Measurements from ENCODE around the gene TBC1D22B. TPM values are rescaled to one million over a fixed set of nuclear protein-coding genes. Genes with fewer than 3 reads are reported as not detected.

Gene TBC1D22B
- total and polyA plus RNA-seq, 2 experiments from 2014 or later = 9.1 to 19.9 TPM

DNA sequence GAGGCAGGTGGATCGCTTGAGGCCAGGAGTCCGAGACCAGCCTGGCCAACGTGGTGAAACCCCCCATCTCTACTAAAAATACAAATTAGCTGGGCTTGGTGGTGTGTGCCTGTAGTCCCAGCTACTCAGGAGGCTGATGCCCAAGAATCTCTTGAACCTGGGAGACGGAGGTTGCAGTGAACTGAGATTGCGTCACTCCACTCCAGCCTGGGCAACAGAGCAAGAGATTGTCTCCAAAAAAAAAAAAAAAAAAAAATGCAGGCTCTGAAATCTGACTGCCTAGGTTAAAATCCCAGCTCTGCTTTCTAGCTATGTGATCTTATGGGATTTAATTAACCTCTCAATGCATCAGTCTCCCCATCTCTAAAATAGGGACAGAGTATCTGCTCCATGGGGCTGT lies 3.6 kb downstream of the TBC1D22B start:
- no peaks in the 10 kb centered on the region for H3K9me2 ChIP-seq (ENCODE audit: insufficient read depth)
- no peak for TF ChIP-seq ZNF114 (CRISPR knock-in tag; IDR thresholded peaks at IDR 0.05)
- no peak for TF ChIP-seq NANOG (IDR thresholded peaks at IDR 0.05; ENCODE audit: borderline replicate concordance)
- no peak for TF ChIP-seq POLR2AphosphoS5 (IDR thresholded peaks at IDR 0.05; ENCODE audit: low read depth)
- TF ChIP-seq, protein P1, sequence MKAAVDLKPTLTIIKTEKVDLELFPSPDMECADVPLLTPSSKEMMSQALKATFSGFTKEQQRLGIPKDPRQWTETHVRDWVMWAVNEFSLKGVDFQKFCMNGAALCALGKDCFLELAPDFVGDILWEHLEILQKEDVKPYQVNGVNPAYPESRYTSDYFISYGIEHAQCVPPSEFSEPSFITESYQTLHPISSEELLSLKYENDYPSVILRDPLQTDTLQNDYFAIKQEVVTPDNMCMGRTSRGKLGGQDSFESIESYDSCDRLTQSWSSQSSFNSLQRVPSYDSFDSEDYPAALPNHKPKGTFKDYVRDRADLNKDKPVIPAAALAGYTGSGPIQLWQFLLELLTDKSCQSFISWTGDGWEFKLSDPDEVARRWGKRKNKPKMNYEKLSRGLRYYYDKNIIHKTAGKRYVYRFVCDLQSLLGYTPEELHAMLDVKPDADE (IDR thresholded peaks at IDR 0.05) = no peak
- no peak for TF ChIP-seq JUNB (IDR thresholded peaks at IDR 0.05; ENCODE audit: unreplicated experiment)
- no peak for TF ChIP-seq ZNF331 (CRISPR knock-in tag; IDR thresholded peaks at IDR 0.05; ENCODE audit: low read depth)
- TF ChIP-seq, protein P2, sequence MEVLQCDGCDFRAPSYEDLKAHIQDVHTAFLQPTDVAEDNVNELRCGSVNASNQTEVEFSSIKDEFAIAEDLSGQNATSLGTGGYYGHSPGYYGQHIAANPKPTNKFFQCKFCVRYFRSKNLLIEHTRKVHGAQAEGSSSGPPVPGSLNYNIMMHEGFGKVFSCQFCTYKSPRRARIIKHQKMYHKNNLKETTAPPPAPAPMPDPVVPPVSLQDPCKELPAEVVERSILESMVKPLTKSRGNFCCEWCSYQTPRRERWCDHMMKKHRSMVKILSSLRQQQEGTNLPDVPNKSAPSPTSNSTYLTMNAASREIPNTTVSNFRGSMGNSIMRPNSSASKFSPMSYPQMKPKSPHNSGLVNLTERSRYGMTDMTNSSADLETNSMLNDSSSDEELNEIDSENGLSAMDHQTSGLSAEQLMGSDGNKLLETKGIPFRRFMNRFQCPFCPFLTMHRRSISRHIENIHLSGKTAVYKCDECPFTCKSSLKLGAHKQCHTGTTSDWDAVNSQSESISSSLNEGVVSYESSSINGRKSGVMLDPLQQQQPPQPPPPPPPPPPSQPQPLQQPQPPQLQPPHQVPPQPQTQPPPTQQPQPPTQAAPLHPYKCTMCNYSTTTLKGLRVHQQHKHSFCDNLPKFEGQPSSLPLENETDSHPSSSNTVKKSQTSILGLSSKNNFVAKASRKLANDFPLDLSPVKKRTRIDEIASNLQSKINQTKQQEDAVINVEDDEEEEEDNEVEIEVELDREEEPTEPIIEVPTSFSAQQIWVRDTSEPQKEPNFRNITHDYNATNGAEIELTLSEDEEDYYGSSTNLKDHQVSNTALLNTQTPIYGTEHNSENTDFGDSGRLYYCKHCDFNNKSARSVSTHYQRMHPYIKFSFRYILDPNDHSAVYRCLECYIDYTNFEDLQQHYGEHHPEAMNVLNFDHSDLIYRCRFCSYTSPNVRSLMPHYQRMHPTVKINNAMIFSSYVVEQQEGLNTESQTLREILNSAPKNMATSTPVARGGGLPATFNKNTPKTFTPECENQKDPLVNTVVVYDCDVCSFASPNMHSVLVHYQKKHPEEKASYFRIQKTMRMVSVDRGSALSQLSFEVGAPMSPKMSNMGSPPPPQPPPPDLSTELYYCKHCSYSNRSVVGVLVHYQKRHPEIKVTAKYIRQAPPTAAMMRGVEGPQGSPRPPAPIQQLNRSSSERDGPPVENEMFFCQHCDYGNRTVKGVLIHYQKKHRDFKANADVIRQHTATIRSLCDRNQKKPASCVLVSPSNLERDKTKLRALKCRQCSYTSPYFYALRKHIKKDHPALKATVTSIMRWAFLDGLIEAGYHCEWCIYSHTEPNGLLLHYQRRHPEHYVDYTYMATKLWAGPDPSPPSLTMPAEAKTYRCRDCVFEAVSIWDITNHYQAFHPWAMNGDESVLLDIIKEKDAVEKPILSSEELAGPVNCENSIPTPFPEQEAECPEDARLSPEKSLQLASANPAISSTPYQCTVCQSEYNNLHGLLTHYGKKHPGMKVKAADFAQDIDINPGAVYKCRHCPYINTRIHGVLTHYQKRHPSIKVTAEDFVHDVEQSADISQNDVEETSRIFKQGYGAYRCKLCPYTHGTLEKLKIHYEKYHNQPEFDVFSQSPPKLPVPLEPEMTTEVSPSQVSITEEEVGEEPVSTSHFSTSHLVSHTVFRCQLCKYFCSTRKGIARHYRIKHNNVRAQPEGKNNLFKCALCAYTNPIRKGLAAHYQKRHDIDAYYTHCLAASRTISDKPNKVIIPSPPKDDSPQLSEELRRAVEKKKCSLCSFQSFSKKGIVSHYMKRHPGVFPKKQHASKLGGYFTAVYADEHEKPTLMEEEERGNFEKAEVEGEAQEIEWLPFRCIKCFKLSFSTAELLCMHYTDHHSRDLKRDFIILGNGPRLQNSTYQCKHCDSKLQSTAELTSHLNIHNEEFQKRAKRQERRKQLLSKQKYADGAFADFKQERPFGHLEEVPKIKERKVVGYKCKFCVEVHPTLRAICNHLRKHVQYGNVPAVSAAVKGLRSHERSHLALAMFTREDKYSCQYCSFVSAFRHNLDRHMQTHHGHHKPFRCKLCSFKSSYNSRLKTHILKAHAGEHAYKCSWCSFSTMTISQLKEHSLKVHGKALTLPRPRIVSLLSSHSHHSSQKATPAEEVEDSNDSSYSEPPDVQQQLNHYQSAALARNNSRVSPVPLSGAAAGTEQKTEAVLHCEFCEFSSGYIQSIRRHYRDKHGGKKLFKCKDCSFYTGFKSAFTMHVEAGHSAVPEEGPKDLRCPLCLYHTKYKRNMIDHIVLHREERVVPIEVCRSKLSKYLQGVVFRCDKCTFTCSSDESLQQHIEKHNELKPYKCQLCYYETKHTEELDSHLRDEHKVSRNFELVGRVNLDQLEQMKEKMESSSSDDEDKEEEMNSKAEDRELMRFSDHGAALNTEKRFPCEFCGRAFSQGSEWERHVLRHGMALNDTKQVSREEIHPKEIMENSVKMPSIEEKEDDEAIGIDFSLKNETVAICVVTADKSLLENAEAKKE (CRISPR knock-in tag; IDR thresholded peaks at IDR 0.05) = no peak
- TF ChIP-seq, protein P3, sequence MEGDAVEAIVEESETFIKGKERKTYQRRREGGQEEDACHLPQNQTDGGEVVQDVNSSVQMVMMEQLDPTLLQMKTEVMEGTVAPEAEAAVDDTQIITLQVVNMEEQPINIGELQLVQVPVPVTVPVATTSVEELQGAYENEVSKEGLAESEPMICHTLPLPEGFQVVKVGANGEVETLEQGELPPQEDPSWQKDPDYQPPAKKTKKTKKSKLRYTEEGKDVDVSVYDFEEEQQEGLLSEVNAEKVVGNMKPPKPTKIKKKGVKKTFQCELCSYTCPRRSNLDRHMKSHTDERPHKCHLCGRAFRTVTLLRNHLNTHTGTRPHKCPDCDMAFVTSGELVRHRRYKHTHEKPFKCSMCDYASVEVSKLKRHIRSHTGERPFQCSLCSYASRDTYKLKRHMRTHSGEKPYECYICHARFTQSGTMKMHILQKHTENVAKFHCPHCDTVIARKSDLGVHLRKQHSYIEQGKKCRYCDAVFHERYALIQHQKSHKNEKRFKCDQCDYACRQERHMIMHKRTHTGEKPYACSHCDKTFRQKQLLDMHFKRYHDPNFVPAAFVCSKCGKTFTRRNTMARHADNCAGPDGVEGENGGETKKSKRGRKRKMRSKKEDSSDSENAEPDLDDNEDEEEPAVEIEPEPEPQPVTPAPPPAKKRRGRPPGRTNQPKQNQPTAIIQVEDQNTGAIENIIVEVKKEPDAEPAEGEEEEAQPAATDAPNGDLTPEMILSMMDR (conservative IDR thresholded peaks at IDR 0.05; ENCODE audit: low read depth in 2 of 2) = no peak
- TF ChIP-seq, protein P4, sequence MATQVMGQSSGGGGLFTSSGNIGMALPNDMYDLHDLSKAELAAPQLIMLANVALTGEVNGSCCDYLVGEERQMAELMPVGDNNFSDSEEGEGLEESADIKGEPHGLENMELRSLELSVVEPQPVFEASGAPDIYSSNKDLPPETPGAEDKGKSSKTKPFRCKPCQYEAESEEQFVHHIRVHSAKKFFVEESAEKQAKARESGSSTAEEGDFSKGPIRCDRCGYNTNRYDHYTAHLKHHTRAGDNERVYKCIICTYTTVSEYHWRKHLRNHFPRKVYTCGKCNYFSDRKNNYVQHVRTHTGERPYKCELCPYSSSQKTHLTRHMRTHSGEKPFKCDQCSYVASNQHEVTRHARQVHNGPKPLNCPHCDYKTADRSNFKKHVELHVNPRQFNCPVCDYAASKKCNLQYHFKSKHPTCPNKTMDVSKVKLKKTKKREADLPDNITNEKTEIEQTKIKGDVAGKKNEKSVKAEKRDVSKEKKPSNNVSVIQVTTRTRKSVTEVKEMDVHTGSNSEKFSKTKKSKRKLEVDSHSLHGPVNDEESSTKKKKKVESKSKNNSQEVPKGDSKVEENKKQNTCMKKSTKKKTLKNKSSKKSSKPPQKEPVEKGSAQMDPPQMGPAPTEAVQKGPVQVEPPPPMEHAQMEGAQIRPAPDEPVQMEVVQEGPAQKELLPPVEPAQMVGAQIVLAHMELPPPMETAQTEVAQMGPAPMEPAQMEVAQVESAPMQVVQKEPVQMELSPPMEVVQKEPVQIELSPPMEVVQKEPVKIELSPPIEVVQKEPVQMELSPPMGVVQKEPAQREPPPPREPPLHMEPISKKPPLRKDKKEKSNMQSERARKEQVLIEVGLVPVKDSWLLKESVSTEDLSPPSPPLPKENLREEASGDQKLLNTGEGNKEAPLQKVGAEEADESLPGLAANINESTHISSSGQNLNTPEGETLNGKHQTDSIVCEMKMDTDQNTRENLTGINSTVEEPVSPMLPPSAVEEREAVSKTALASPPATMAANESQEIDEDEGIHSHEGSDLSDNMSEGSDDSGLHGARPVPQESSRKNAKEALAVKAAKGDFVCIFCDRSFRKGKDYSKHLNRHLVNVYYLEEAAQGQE (IDR thresholded peaks at IDR 0.05; ENCODE audit: unreplicated experiment) = no peak
- TF ChIP-seq EZH2 (IDR thresholded peaks at IDR 0.05; ENCODE audit: low read depth, unreplicated experiment) = no peak
- no peak for TF ChIP-seq CREB1 (CRISPR knock-in tag; IDR thresholded peaks at IDR 0.05; ENCODE audit: low read depth)
- no peak for TF ChIP-seq STAT1 (IDR thresholded peaks at IDR 0.05; ENCODE audit: unreplicated experiment)
- TF ChIP-seq EZH2phosphoT487 (IDR thresholded peaks at IDR 0.05; ENCODE audit: unreplicated experiment) = no peak
- Mint-ChIP-seq H3K27me3 (ENCODE audit: insufficient read depth, low read depth, poor library complexity) (peaks cover 6% of the 10 kb centered on the region), H3K27ac (no peak overlapping the region), H3K9me3 (no peaks in the 10 kb centered on the region), H3K4me3 (no peak overlapping the region), H3K36me3 (ENCODE audit: low read depth) (peaks cover 4% of the 10 kb centered on the region; the same call in 1 of the 3 replicates), H3K4me1 (peaks cover 62% of the 10 kb centered on the region)
- DNase-seq (ENCODE audit: low spot score) (no peak), ATAC-seq (no peak)
- no peak overlapping the region for H3K4me2 ChIP-seq
- no peak overlapping the region for H3K27ac ChIP-seq (ENCODE audit: low read depth)
- no peaks in the 10 kb centered on the region for H4K20me1 ChIP-seq (replicated peaks; ENCODE audit: insufficient read depth)
- no peaks in the 10 kb centered on the region for H3K27me3 ChIP-seq (ENCODE audit: insufficient read depth)
- H3K4me1 ChIP-seq (ENCODE audit: insufficient read depth) = peaks cover 43% of the 10 kb centered on the region
- no peak overlapping the region for H2AFZ ChIP-seq
- H3K36me3 ChIP-seq (ENCODE audit: insufficient read depth) = no peaks in the 10 kb centered on the region
- peaks cover 71% of the 10 kb centered on the region for H3K79me2 ChIP-seq (replicated peaks; ENCODE audit: insufficient read depth)
- no peak overlapping the region for H3K4me3 ChIP-seq
- 0 out of 2 replicates have a peak, but pooled peaks cover 3% of the 10 kb centered on the region for H3F3A ChIP-seq (replicated peaks; ENCODE audit: low read depth)
